C1 segment of cervical spinal cord (tissue), 14 donors: ENCODE results near the gene SMARCB1.

Experiments
- DNase-seq, 14 donors: peaks; one replicate each; lab custom pipeline; 2025; lab: John Stamatoyannopoulos, UW

SMARCB1 gene

DNA sequence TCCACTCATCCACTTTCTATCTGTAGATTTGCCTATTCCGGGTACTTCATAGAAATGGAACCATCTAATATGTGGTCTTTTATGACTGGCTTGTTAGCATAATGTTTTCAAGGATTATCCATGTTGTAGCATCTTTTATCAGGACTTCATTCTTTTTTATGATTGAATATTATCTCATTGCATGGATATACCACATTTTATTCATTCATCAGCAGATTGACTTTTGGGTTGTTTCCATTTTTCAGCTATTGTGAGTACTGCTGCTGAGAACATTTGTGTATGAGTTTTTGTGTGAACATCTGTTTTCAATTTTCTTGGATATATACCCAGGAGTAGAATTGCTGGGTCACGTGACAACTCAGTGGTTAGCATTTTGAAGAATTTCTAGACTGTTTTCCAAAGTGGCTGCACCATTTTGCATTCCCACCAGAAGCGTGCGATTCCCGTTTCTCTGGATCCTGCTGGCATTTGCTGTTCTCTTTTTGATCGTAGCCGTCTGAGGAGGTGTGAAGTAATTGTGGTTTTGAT, 43.1 kb downstream of the SMARCB1 start:
- DNase-seq, result no peak

DNA sequence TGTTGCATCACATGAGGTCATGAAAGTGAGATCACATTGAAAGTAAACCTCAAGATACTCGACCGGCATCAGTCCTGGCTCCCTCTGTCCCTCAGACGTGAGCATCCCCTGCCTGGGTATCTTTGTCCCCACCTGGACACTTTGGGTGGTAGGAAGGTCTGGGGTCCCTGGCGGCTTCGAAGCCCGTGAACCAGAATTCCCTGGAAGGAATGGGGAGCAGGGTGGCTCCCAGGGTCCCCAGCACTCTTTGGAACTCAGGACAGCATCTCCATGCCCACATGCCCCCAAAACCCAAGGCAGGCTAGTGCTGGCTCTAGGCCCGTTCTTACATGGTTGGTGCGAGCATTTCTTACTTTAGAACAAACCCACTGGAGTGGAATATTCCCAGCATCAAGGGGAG, 44.5 kb downstream of the SMARCB1 start:
- no peak for DNase-seq

DNA sequence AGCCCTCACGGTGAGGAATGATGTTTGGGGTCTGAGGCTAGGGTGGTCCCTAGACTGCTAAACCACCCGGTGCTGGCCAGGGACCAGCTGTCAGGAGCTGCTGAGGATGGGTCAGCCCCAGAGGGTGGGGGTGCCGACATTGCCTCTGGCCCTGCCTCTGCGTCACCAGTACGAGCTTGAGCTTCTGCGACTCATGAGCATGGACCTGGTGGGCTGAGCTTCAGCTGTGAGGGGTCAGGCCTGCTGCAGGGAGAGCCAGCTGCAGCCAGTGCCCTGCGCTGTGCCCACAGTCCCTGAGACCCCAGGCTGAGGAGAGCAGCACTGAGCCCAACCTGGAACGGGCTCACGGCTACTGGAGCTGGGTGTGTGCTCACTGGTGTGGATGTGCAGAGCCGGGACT, 45.0 kb downstream of the SMARCB1 start:
- DNase-seq, result no peak

DNA sequence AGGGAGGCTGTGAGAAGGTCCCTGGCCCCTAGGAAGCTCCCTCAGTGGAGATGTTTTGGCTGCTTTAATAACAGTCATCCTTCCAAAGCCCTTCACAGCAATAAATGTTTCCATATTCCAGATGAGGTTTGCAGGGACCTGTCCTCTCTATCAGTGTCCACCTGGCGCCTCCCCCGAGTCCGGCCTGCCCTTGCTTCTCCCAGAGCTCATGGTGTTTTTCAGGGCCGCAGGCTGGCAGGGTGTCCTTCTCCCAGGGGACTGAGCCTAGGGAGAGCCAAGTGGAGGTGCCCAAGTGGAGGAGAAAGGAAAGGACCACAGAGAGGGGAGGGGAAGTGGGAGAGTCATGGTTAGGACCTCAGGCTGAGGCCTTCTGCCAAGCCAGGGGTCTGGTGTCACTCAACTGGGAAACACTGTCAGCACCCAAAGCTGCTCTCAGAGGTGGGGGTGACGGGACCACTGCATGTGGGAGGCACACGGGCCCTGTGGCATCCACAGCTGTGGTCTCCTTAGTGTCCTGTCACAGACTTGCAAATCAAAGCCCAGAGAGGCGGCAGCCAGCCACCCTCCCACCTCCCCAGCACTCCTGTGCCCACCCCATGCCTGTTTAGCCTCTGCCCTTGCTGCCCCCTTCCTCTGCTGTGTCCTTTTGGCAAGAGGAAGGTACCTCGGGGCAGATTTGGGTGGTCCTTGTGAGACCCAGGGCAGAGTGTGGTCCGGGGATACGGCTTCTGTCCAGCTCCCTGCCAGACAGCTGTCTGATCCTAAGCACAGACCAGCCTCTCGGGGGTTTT, 45.7 kb downstream of the SMARCB1 start:
- no peak for DNase-seq

DNA sequence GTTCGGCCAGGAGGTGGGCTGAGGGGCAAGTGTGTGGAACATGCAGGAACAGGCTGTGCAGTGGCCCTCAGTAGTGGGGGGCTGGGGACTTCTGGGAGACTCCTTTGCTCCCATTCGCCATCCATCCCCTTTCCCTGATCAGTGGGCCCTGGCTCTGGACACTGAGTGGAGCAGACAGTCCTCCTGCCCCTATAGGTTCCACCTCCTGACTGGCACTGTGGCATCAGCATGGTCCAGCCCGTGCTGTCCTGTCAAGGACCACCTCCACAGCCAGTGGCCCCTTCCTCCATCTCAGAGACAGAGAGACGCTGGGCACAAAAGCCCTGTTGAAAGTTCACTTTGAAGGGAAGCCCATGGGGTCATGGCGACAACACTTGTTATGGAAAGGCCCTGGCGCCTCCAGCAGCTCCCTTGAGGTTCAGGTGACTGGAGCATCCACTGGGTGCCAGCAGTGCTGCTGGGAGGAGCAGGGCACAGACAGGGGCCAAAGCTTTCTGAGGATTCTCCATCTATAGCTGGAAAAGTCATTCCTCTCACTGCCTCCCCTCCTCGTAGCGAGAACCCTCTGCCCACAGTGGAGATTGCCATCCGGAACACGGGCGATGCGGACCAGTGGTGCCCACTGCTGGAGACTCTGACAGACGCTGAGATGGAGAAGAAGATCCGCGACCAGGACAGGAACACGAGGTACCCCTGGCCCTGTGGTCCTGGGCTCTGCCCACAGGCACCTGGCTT, 46.4 kb downstream of the SMARCB1 start:
- DNase-seq, result peak in 1 of 14 donors; percentile 54

DNA sequence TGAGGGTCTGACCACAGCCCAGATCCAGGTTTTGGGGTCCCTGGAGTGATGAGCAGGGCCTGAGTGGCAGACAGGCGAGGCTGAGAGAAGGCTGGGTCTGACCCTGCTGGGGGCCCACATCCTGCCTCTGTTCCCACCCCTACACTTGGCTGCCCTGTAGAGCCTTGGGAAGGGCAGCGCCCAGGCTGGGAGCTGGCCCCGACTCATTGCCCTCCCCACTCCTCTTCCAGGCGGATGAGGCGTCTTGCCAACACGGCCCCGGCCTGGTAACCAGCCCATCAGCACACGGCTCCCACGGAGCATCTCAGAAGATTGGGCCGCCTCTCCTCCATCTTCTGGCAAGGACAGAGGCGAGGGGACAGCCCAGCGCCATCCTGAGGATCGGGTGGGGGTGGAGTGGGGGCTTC, 47.1 kb downstream of the SMARCB1 start:
- peak in 1 of 14 donors; percentile 35 for DNase-seq

DNA sequence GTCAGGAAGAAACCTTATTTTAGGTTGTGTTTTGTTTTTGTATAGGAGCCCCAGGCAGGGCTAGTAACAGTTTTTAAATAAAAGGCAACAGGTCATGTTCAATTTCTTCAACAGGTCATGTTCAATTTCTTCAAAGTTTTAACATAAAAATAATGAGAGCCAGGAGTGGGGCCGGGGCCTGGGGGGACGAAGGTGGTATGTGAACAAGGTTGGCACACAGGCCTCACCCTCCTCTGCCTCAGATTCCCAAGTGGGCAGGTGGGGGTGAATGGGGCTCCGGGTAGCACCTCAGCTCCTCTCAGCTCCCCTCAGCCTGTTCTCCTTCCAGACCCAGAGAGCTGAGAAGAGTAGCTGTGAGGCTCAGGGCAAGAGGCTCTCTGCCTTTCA, 47.6 kb downstream of the SMARCB1 start:
- no peak for DNase-seq

DNA sequence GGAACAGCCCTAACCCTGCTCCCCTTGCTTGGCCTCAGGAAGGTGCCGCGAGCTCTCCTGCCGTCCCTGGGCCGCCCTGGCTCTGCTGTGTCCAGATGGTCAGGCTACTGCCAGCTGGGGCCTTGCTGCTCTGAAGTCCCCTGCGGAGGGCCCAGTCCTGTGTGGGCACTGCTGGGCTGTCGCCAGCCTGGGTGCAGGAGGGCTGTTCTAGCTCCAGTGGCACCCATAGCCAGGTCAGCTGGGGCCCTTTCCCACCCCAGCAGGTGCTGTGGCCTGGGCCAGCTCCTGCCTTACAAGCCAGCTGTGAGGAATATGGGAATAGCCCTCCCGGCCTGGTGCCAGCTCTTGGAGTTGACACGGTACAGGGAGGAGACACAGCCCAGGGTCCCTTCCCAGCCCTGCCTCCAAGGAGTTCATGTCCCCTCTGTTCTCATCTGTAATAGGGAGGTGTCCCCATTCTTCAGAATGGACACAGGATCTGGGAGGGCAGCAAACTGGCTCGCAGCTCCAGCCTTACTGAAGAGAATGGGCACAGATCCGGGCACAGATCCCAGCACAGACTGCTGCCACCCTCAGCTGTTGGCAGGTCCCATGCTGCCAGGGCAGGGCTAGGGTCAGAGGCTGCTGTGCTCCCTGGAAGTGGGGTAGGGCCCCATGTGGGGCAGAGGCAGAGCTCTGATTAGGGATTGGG, 48.2 kb downstream of the SMARCB1 start:
- DNase-seq, result peak in 12 of 14 donors; percentile 18 to 73 (median 58)

DNA sequence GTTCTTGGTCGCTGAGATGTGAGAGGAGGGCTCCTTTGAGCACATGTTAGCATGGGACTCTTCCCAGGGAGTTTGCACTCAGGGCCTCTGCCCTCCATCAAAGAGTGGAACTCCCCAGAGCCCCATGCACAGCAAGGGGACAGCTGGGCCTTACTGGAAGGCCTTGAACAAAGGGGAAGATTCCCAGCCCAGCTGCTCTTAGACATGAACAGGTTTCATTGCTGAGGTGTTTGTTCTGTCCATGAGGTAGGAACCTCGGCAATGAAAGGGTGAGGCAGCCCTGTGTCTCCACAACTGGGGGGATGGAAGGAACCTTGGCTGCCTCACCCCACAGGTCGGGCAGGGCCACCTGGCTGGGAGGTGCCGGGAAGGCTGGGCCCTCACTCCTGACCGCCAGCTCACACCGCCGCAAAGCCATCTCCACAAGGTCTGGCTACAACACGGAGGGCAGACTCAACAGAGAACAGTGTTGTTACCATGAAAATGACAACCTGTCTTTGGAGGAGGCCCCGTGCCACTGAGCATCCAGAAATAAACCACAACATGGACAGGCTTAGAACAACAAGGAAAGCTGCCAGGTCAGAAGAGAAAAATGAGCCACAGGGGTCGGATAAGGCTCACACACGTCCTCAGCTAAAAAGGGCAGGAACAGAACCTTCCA, 48.8 kb downstream of the SMARCB1 start:
- peak in 1 of 14 donors; percentile 38 for DNase-seq

DNA sequence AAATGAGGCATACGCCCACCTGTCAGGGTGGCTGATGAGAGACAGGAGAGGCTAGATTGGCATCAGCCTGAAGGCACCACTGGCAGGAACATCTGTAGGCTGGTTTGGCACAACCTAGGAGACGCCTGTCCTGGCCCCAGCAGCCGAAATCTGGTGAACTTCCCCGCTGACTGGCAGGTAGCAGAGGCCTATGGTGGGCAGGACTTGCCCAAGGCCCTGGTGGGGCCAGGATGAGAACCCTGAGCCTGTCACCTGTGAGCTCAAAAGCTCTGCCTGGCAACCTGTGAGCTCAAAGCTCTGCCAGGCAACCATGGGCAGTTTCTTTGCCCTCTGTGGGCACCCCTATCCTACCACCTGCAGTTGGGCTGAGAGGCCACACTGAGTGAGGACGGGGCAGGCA, 49.5 kb downstream of the SMARCB1 start:
- no peak for DNase-seq

DNA sequence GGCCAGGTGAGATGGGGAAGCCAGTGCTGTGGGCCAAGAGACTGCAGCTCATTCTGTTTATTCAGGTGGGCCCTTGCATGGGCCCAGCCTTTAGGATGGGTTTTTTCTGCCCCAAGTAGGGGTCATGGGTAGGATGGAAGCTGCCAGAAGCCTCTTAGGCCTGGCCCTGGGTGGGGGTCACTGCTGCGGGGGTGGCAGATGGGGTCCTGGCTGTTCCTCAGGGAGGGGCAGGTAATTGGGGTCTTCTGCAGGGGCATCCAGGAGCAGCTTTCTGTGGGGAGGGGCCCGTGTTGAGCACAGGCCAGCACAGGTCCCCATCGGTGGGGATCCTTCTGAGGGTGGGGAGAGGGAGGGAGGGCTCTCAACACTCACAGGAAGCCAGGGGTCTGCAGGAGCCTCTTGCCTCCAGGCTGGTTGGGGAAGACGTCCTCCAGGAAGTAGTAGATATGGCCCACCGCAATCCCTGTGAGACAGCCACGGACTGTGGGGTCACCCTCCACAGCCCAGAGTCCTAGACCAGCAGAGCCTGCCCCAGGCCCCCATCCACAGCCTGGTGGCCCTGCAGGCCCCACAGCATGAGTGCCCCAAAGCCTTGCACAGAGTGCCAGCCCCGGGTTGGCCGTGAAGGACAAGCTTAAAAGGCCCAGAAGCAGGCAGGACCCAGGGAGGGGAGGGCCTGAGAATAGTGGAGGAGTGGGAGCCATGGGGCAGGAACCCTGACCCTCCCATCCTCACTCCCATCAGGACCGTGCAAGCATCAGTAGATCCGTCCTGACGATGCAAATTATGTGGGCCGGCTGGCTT, 50.1 kb downstream of the SMARCB1 start:
- DNase-seq, result no peak

DNA sequence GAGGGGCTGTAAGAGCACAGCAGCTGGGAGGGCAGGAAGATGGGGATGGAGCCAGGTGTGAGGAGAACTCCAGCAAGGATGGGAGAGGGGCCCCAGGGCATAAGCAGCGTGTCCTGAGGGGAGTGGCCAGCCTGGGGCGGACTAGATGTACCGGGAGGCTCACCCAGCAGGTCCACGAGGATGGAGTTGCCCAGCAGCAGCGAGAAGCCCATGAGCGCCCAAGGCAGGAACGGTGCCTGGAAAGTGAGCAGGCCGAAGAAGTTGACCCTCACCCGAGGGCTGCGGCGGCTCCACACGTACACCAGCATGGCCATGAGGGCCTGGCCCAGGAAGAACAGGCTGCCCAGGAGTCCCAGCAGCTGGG, 50.7 kb downstream of the SMARCB1 start:
- no peak for DNase-seq

DNA sequence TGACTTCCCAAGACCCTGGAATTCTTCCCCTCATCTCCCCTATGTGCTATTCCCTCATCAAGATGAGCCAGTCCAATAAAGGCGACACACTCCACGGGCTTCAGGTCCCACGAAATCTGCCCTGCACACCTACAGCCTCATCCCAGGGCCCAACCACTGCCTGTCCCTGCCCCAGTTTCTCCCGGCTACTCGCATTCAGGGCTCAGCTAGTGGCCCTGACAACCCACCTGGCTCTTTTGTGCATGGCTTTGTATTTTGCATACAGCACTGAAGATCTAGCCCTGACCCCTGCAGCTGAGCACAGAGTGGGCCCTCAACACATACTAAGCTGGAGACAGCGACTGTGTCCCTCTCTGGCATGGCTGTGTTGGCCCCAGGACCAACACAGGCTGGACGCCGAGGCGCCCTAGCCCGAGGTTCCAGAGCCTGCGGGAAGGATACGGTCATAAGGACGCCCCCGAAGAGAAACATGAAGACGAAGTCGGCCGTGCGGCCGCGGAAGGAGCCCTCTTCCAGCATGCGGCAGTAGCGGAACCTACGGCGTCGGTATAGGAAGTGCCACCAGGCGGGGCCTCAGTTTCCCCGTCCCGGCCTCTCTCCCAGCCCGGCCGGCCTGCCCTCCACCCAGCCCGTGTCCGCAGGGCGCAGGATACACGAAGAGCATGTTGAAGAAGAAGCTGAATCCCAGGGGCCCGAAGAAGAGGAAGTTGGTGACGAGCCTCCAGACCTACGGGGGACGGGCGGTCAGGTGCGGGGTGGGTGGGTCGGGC, 51.3 kb downstream of the SMARCB1 start:
- peak in 2 of 14 donors; percentile 48 to 56 for DNase-seq

DNA sequence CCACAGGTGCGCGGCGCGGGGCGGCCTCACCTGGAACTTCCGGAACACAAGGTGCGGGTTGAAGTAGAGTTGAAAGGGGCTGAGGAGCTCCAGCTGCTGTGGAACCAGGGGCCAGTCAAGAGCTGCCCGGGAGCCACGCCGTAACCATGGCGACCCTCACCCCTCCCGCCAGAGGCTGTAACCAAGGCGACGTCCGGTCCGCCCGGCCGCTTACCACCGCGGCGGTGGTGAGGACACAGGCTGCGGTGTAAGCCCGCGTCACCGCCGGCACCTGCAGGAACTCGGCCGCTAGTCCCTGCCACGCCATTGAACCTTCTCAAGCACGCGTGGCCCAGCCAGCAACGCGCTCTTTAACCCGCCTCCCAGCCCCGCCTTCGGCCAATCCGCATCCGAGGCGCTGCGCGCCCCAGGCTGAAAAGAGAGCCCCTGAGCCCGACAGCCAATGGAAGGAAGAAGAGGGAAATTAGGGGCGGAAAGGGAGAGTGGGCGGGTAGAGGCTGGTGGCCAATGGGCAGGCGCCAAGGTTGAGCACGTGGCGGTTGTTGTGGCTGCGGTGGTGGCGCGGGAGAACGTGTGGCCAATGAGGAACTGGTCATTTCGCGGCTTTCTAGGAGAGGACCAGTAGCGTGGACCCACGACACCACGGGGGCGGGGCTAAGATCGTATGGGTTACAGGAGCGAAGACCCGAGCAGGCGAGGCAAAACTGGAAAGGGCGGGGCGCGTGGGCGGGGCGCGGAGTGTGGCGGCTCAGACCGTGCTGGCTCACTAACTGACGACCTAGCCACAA, 52.1 kb downstream of the SMARCB1 start, which contains the start of gene DERL3:
DERL3 (minus strand) TSS at position 326 of the 788 bp plus-strand sequence; CDS start at position 307, 19 bp downstream.
- DNase-seq, result peak; percentile 50 to 96 (median 87)

DNA sequence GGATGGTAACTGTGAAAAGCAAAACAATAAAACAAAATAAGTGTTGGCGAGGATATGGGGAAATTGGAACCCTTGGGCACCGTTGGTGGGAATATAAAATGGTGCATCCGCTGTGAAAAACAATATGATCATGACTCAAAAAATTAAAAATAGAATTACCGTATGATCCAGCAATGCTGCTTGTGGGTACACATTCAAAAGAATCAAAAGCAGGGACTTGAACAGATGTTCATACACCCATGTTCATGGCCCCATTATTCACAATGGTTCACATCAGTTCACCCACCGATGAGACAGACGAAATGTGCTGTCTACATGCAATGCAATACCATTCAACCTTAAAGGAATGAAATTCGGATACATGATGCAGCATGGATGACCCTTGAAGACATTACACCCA, 53.3 kb downstream of the SMARCB1 start:
- DNase-seq, result no peak

DNA sequence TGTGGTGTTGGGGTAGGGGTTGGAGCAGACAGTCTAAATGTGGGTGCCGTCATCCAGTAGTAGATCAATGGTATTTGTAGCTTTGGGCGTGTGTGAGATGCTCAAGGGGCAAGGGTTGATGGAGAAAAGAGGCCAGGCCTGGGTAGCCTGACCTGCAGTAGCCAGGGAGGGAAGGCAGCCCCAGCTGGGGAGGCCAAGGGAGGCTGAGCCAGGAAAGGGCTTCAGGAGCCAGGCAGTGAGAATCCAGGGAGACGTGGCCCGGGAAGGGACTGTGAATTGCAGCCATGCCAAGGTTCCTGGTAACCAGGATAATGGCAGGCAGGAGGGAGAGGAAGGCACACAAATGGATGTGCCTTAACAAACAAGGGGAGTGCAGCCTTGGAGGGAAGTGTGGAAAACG, 54.5 kb downstream of the SMARCB1 start:
- DNase-seq, result no peak

DNA sequence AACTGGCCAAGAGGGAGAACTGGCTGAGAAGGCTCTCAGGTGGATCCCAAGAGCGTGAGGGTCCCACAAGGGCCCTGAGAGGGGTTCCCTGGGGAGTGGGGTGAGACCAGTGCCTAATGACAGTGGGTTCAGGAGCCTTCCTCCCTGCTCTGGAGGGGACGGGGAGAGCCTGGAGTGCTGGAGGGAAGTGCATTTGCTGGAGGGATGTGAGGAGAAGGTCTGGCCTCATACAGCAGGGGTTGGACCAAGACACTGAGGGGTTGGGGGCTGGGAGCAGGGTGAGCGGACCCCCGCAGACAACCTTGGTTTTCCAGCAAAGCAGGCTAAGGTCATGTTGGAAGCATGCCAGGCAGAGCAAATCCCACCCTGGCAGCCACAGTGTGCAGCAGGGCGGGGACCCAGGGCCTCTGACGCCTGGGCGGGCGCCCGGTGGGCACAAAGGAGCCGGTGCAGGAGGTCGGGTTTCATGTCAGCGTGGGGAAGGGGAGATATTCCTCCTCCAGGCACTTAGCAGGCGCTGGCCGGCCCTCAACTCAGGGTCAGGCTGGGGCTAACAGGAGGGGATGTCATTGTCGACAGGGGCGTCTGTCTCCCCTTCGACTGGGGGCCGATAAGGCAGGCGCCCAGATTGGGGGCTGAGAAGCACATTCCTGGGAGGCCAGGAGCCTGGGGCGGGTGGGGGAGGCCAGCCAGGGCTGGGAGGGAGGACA, 55.1 kb downstream of the SMARCB1 start:
- DNase-seq, result no peak

DNA sequence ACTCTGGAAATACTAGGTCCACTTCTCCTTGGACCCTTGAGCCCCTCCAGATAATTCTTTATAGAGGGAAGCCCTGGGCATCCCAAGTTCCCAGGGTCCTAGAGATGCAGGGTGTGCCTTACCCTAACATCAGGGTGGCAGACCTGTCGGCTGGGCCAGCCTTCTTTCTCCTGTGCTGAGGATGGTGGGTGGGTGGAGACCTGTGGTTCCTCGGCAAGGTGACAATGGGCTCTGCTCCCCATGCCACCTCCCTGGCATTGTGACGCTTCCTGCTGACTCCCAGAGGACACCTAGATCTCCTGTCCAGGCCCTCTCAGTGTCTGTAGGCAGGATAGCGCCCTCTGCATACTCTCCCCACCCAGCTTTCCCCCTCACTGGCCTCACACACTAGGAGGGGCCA, 55.8 kb downstream of the SMARCB1 start:
- DNase-seq, result no peak
